Stimulated activated CD4-positive, alpha-beta T cell treated with anti-CD3 and anti-CD28 coated beads, TNF-alpha, amount 100 ng/mL, for 4 hours (primary cell): ENCODE data around the gene PHRF1.

Experiments used
- DNase-seq, 3 experiments: peaks; one replicate each; pipeline ENCODE4 v3.0.0-alpha.2; 2020; ENCODE audit warnings: low read depth in 3 of 3

The PHRF1 gene

DNA sequence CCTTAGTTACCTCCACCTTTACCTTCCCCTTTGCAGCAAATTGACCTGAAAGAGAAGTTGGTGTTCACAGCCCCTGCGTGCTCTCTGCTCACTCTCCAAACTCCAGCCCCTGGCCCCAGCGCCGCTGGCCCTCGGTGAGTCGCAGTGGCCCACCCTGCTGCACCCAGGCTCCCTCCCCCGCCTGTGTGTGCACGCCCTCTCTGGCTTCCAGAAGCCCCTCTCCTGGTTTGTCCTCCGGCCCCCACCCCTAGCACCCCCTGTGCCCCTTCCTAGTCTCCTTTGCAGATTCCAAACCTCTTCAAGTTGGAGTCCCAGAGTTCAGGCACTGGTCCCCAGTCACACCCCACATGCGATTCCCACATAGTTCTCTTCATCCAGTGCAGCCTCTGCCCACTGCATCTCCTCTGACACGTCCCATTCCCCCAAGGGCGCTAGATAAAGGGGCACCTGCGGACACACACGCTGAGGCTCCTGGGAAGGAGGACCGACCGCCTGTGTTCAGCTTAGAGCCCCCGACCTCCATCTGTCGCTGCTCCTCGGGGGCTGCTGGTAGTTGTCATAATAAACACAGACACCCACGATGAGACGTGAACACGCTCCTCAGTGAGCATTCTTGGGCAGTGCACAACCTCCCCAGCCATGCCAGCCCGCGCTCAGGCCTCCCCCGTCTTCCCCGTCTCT, 1.5 kb upstream of the PHRF1 start:
- no peak for DNase-seq

DNA sequence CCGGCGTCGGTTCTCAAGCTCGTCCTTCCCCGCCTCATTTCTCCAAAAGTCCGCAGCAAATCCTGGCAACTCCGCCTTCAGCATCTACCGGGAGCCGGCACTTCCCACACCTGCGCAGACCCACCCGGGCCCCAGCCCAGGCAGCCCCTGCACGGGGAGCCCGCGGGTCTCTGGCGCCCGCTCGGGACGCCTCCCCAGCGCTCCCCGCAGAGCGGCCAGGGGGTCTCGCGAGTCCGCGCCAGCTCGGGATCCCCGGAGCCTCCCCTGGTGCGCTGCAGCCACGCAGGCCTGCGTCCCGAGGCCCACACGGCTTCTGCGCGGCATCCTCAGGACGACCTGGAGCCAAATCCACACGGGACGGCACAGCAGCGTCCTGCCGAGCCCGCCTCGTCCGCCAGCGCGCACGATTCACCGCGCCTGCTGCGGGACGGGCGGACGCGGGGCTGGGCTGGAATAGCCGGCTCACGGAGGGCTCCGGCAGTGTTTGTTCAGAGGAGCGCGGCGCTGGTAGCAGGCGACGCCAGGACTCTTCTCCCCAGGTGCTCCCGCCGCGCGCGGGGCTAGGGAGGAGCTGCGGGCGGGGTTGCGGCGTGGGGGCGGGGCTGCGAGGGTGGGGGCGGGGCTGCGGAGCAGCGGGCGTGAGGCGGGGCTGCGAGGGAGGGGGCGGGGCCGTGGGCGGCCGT, 816 bp upstream of the PHRF1 start:
- no peak for DNase-seq

- no peak for DNase-seq
Observed at GRCh38 chr11:576811-577610, 741 bp downstream of the PHRF1 start.

GRCh38 chr11:577611-577894, 1.3 kb downstream of the PHRF1 start:
- DNase-seq = no peak

GRCh38 chr11:578276-579035, 2.2 kb downstream of the PHRF1 start:
- DNase-seq = no peak

GRCh38 chr11:579830-580601, 3.7 kb downstream of the PHRF1 start:
- DNase-seq = no peak

GRCh38 chr11:581342-581741, 5.1 kb downstream of the PHRF1 start:
- no peak for DNase-seq

GRCh38 chr11:581752-582151, 5.5 kb downstream of the PHRF1 start:
- DNase-seq = no peak

DNA sequence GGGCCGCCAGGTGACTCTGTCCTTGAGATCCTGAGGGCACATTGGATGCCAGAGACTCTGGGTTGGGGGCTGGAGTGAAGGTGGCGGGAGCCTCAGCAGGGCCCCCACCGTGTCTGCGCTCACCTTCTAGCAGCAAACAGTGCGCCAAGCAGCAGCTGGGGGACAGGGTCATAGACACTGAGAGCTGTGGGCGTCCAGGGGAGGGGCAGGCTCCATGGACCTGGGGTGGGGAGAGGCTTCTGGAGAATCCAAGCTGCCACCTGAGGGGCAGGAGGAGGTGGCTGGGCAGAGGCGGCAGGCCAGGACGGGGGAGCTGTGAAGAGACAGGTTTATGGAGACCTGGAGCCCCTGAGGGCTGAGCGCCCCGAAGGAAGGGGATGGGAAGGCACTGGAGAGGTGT, 8.0 kb downstream of the PHRF1 start:
- no peak for DNase-seq

DNA sequence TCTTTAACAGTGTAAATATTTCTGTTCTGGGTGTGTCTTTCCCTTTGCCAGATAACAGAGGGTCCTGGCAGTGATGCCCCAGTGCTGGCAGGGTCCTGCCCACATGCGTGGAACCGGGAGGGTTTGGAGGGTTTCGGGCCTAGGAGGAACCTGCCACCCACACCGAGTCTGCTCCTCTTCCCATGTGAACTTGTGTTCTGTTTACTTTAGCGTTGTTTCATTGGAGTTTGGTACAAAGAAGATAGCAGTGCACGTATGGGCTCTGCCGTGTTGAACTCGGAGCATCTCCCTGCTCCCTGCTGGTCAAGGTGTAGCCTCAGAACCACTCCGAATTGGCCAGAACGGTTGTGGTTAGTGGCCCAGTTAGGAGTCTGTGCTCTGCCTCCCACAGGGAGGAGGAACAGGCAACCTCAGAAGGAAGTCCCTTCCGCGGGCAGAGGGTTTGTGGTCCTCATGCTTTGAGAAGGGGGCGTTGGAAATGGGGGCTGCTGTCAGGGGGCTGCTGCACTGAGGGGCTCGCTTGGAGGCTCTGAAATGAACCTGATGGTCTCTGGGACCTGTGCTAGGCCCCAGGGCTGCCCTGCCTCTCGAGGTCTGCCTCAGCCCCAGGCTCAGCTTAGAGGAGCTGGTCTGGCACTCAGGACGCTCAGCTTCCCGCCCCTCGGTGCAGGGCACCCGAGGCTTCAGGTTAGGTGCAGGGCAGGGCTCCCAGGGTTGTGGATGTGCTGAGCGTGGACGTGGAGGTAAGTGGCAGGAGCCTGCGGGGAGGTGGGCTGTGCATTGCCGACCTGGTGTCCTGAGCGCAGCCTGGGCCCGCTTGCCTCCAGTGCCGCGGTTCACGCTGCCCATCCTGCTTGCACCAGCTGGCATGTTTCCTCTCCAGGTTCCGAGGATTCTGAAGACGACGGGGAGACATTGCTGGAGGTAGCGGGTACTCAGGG, 10.4 kb downstream of the PHRF1 start:
- DNase-seq = no peak

DNA sequence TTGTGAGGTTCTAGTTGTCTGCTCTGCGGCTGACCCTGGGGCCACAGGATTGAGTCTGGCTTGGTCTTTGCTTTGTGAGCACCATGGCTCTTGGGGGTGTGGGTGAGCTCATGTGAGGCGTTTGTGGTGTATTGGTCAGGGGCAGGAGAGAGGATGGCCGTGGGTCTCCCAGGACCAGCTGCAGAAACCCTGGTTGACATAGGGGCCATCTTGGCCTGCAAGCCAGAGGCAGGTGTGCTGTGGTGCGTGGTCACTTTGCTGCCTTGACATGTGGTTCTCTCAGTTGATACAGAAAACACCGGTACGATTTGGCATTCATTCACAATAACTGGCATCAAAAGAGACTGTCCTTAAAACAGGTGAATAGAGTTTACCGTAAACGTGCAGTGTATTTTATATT, 11.3 kb downstream of the PHRF1 start:
- no peak for DNase-seq

DNA sequence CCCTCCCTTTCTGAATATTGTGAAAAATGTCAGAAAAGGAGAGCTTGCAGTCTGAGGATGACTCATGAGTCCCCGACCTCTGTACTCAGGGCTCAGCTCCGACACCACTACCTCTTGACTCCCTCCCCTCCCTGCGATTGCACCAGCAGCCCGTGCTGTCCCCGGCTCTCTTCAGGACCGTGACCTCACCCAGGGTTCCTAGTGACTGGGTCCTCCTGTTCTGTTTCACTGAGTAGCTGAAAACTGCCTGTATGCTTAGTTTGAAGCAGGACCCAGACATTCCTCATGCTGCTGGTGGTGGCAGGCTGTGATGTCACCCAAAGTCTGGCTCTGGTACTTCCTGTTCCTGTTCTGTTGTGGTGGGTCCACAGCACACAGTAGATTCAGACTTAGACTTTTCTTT, 11.7 kb downstream of the PHRF1 start:
- DNase-seq = peak; percentile 41 to 60 (median 54)

DNA sequence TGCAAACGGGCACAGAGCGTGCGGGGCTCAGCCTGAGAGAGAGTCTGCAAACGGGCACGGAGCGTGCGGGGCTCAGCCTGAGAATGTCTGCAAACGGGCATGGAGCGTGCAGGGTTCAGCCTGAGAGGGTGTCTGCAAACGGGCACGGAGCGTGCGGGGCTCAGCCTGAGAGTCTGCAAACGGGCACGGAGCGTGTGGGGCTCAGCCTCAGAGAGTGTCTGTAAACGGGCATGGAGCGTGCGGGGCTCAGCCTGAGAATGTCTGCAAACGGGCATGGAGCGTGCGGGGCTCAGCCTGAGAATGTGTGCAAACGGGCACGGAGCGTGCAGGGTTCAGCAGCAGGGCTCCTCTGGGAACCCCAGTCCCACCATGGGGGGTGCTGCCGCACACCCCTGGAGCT, 13.5 kb downstream of the PHRF1 start:
- DNase-seq = no peak

DNA sequence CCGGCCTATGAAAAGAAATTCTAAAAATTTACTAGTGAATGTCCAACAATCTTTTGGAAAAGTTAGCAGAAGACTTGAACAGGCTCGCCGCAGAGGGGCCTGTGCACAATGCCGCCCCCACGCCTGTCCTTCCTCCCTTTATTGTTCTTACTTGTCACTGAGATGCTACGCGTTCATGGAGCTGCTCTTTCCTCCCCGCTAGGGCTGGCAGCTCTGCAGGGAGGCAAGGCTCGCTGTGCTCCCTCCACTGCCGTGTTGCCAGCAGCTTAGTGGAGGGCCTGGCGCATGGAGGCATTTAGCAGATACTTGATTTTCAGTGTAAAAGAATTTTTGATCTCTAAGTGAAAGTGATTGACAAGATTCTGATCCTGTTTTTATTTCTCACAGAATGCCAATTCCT, 14.7 kb downstream of the PHRF1 start:
- no peak for DNase-seq

GRCh38 chr11:592501-592900, 16.2 kb downstream of the PHRF1 start:
- DNase-seq = no peak

GRCh38 chr11:592918-593317, 16.6 kb downstream of the PHRF1 start:
- DNase-seq = no peak

DNA sequence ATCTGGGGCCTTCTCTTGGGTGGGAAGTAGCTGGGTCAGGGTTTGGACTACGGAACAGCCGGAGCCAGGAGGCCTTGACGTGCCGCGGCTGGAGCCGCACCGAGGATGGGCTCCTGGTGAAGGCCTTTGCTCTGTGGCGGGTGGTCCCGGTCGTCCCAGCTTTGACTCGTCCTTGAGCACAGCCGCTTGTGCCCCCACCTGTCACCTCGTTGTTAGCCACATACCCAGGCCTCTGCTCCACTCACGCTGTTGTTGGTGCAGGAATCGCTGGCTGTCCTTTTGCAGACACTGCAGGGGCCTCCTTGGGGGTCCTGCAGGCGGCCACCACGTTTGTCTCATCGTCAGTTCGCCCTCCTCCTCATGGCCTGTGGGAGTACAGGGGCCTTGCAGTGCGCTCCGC, 17.1 kb downstream of the PHRF1 start:
- no peak for DNase-seq

GRCh38 chr11:595400-595799, 19.1 kb downstream of the PHRF1 start:
- DNase-seq = no peak

- no peak for DNase-seq
Observed at GRCh38 chr11:596374-596773, 20.1 kb downstream of the PHRF1 start.

- DNase-seq = no peak
Observed at GRCh38 chr11:597166-597725, 21.0 kb downstream of the PHRF1 start.
